ENCODE measurements around the gene CCDC30.

The CCDC30 gene

GRCh38 chr1:42692461-42692860 lies 229.4 kb downstream of the CCDC30 start:
- no peak for DNase-seq (ENCODE audit: low read depth)

- DNase-seq (ENCODE audit: low read depth) = no peak
Observed at GRCh38 chr1:42692911-42693310, 229.8 kb downstream of the CCDC30 start.

- DNase-seq (ENCODE audit: low read depth) = no peak
Observed at GRCh38 chr1:42698081-42698813, 235.2 kb downstream of the CCDC30 start.

- DNase-seq (ENCODE audit: low read depth) = no peak
Observed at GRCh38 chr1:42700006-42700405, 236.9 kb downstream of the CCDC30 start.

GRCh38 chr1:42703888-42704464 lies 240.9 kb downstream of the CCDC30 start:
- no peak for DNase-seq (ENCODE audit: low read depth)

All from CMK (cell line).